Measurements from ENCODE around the gene DBR1.

DNA sequence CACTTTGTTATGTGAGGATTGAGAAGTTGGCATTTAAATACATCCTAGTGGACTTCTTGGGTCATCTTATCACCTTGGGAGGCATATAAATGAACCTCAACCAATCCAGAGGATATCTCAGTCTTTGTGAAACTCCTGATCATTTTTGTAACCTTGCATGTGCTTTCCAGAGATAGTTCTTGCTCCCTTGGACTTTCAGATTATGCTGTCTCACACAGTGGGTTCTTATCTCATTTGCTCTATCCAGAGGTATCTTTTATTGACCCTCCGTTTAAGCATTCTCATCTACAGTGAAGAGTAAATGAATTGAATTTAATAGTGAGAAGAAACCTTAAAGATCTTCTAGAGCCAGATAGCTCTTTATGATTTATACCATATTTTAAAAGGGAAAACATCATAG is 22.8 kb upstream of the DBR1 start:
- TF ChIP-seq YY1 (IDR thresholded peaks at IDR 0.05; ENCODE audit: insufficient read depth, insufficient read length) = no peak
- no peak for TF ChIP-seq ZNF274 (IDR thresholded peaks at IDR 0.05; ENCODE audit: low read depth, low read length)
